Stimulated activated naive CD8-positive, alpha-beta T cell treated with anti-CD3 and anti-CD28 coated beads, Interleukin-15, amount 100 ng/mL, for 72 hours (primary cell): ENCODE results near the gene SH3TC1.

Source experiments
- ATAC-seq: fragments of 150-1000 bp; cut with Tn5 transposase; 2 replicates; pipeline ENCODE4 v1.10.0; 2021; ENCODE audit warnings: mild to moderate bottlenecking, moderate library complexity
- DNase-seq, 2 donors: peaks; one replicate each; pipeline ENCODE4 v3.0.0; 2021 to 2022
- H3K27ac Mint-ChIP-seq, 2 donors: one replicate each; pipeline ENCODE4 v1.8.0; 2022; ENCODE audit warnings: mild to moderate bottlenecking in 2 of 2, mixed read lengths in 2 of 2, moderate library complexity in 2 of 2
- H3K27me3 Mint-ChIP-seq: one replicate; pipeline ENCODE4 v1.8.0; 2022; ENCODE audit warnings: mixed read lengths
- H3K4me1 Mint-ChIP-seq: one replicate; pipeline ENCODE4 v1.8.0; 2022; ENCODE audit warnings: mild to moderate bottlenecking, mixed read lengths
- H3K4me3 Mint-ChIP-seq, 2 donors: one replicate each; pipeline ENCODE4 v1.8.0; 2022; ENCODE audit warnings: mild to moderate bottlenecking in 2 of 2, mixed read lengths in 2 of 2, moderate library complexity in 1 of 2
- H3K9me3 Mint-ChIP-seq, 2 donors: one replicate each; pipeline ENCODE4 v1.8.0; 2022; ENCODE audit warnings: mixed read lengths in 2 of 2

SH3TC1 gene

DNA sequence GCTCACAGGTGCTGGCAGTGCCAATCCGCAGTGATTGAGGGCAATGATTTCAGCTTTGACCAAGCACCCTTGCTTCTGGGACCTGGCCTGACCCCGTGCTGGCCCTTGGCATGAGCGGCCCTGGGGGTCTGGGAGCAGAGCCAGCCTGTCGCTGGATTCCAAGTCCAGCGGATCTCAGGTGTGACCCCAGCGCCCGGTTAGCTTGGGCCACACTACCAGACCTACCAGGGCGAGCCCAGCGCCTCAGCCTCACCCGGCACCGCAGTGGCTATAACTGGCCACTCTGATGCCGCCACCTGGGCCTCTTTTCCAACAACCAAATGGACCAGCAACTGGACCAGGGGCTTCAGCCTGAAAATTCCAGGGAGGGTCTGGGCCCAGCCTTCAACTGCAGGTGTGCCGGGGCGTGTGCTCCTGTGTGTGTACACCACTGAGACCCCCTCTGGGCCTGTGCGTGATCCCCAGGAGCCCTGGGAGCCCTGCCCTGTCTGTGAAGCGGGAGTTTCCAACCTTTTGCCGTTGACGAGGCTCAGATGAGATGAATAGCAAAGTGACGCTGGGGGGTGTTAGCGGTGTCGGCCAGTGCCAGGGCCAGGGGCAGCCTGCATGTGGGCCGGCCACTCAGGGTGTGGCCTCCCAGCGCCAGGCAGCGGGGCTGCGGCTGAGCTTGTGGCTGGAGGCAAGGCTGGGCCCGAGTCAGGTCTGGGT lies 658 bp downstream of the SH3TC1 start:
- peaks cover 64% of the 10 kb centered on the region for H3K4me1 Mint-ChIP-seq
- DNase-seq, result peak in 1 of 2 donors; percentile 31

DNA sequence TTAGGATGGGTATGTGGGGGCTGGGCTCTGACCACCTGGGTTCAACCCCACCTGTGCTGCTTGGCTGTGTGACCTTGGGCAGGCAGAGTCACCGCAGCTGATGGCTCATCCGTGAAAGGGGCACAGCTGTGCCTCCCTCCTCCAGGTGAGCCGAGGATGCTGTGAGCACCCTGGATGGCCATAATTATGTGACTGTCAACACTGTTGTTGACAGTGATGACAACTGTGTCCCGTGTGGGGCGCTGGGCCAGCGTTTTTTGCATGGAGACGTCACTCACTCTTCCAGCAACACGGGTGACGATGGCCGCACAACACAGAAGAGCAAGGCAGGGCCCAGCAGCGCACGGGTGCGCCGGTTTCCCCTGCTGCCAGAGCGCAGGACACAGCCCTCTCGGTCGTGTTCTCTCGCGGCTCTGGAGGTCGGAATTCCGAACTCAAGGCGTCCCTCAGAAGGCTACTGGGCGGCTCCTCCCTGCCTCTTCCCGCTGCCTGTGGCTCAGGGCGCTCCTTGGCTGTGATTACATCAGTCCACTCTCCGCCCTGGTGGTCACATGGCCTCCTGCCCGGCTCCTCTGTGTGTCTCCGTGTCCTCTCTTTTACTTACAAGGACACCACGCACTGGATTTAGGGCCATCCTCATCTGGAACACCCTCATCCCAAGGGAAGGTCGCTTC lies 1.3 kb downstream of the SH3TC1 start:
- H3K4me3 Mint-ChIP-seq, result peak overlapping the region; percentile 80 to 90
- H3K9me3 Mint-ChIP-seq, result no peaks in the 10 kb centered on the region
- peak; percentile 26 for ATAC-seq
- peak in 1 of 2 donors; percentile 39 for DNase-seq
- peaks cover 16% of the 10 kb centered on the region for H3K27me3 Mint-ChIP-seq
- H3K27ac Mint-ChIP-seq, result peak overlapping the region; percentile 48 to 93
- peaks cover 65% of the 10 kb centered on the region for H3K4me1 Mint-ChIP-seq

More for the DNA sequence above, 658 bp downstream of the SH3TC1 start:
- Mint-ChIP-seq H3K4me3 (peak overlapping the region; percentile 80 to 90), H3K27ac (peak overlapping the region; percentile 93 to 95), H3K9me3 (no peaks in the 10 kb centered on the region), H3K27me3 (peaks cover 16% of the 10 kb centered on the region)
- ATAC-seq, result peak; percentile 9

DNA sequence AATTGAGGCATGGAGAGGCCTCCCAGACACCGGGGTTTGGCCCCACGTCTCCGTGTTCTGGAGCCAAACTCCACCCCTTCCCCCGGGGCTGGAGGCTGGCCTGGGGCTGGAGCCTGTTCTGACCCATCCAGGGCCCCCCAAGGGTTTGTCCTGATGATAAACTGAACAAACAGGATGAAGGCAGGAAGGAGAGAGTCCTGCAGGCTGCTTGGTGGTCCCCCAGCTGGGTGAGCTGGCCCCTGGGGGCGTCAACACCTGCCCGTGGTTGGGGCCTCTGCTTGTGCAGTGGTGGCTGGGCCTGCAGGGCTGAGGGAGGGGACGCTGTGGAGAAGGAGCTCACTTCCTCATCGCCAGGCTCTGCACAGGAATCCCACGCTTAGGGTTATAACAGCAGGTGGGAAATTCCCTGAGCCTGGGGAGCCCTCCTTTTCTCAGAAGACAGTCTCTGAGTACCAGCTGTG lies 2.3 kb downstream of the SH3TC1 start:
- ATAC-seq (peak; percentile 77), DNase-seq (peak; percentile 32 to 73)
- peak overlapping the region; percentile 36 to 93 for H3K27ac Mint-ChIP-seq
- peaks cover 13% of the 10 kb centered on the region for H3K27me3 Mint-ChIP-seq
- peaks cover 72% of the 10 kb centered on the region for H3K4me1 Mint-ChIP-seq
- no peaks in the 10 kb centered on the region for H3K9me3 Mint-ChIP-seq
- H3K4me3 Mint-ChIP-seq, result peak overlapping the region; percentile 80 to 90

DNA sequence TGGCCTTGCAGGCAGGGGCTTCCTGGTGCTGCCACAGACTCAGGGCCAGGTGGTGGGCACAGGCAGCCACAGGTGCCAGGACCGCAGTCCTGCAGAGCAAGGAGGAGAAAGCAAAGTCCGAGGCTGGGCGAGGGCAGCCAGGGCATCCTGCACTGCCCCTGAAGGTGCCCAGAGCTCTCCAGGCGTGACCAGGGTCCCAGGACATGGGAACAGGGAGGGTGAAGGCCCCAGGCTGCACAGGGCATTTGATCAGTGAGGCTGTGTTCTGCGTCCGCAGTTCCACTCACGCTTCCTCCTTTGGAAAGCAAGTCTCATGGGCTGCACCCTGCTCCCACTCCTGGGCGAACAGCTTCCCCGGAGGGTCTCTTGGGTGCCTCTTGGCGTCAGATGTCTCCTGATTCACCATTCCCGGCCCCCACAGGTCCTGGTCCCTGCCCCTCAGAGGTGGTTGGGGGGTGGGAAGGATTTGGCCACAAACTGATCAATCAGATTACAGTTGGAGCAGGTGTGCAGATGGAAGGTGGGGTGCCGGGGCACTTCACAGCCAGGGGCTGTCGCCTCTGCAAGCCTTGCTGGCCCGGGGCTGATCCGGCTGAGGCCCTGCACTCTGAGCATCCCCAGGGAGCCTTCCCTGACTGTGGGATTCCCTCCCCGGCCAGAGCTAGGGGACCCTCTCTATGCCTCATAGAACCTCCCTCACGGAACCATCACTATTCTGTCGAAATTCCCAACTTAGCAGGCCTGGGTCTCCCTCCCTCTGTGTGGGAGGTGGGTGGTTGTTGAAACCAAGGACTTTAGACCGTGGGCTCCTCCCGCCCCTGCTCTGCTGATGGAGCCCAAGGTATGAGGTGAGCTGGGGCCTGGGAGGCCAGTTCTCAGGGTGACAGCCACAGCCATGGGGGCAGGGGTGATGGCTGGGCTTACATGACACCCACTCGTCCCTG lies 3.3 kb downstream of the SH3TC1 start:
- Mint-ChIP-seq H3K27ac (no peak overlapping the region), H3K9me3 (no peaks in the 10 kb centered on the region), H3K4me3 (peak overlapping the region in 1 of 2 donors; percentile 42), H3K27me3 (peaks cover 3% of the 10 kb centered on the region), H3K4me1 (peaks cover 64% of the 10 kb centered on the region)
- DNase-seq (no peak), ATAC-seq (no peak)

DNA sequence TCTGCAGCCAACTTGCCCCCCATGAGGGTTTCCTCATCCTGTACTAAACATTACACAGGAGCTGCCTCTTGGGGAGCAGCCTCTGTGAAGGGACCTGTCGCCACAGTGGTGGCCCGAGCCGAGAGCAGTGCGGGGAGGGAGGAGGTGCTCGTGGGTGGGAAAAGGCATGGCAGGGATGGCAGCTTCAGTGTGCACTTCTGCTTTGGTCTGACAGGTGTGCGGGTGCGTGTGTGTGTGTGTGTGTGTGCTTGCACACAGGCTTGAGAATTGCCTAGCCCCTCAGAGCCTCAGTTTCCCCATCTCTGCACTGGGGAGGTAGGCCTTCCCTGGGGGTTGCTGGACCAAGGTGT lies 3.9 kb downstream of the SH3TC1 start:
- Mint-ChIP-seq H3K27ac (no peak overlapping the region), H3K9me3 (no peaks in the 10 kb centered on the region), H3K4me3 (no peak overlapping the region), H3K4me1 (peaks cover 62% of the 10 kb centered on the region), H3K27me3 (no peaks in the 10 kb centered on the region)
- DNase-seq (no peak), ATAC-seq (no peak)

DNA sequence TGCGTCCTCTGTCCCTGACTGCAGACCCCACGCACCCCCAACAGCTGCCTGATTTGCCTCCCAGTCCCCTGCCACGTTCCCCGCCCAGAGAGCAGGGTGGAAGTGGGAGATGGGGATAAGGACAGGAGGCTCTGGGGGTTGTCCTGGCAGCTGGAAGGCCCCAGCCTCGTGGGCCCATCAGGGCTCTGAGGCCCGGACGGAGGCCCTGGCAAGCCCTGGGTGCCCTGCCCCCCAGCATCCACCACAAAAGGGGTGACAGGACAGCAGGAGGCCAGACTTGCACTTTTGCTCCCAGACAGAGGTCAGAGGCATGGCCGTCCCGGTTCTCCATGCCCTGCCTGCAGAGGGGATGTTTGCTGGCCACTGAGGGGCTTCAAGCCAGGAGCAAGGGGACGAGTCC lies 4.7 kb downstream of the SH3TC1 start:
- ATAC-seq (no peak), DNase-seq (no peak)
- peaks cover 54% of the 10 kb centered on the region for H3K4me1 Mint-ChIP-seq
- no peaks in the 10 kb centered on the region for H3K27me3 Mint-ChIP-seq
- no peak overlapping the region for H3K27ac Mint-ChIP-seq
- H3K4me3 Mint-ChIP-seq, result no peak overlapping the region
- no peaks in the 10 kb centered on the region for H3K9me3 Mint-ChIP-seq

DNA sequence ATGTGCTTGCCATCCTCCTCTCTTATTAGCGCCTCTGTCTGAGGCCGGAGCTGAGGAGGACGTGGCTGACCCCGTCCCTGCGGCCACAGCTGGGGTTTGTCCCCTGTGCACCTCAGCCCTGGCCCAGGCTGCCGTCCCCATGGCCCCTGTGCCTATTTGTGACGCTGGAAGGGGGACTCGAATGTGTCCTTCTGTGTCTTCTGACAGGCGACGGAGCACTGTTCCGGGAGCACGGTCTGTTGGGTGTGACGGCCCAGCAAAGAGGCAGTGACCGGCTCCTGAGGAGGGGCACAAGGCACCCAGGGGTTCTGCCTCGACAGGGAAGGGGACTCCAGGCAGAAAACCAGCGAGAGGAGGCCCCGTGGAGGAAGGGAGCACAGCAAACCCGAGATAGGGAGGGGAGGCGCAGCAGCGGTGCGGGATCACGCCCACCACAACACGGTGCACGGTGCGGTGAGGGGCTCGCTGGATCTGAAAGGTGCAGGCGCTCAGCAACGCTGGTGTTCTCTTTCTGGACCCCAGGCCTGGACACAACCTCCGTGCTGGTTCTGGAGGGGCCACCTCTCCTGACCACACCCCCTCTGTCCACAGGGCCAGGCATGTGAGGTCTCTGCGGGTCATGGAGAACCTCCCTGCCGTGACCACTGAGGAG lies 5.6 kb downstream of the SH3TC1 start:
- Mint-ChIP-seq H3K4me1 (peaks cover 45% of the 10 kb centered on the region), H3K4me3 (no peak overlapping the region)
- no peak for DNase-seq

DNA sequence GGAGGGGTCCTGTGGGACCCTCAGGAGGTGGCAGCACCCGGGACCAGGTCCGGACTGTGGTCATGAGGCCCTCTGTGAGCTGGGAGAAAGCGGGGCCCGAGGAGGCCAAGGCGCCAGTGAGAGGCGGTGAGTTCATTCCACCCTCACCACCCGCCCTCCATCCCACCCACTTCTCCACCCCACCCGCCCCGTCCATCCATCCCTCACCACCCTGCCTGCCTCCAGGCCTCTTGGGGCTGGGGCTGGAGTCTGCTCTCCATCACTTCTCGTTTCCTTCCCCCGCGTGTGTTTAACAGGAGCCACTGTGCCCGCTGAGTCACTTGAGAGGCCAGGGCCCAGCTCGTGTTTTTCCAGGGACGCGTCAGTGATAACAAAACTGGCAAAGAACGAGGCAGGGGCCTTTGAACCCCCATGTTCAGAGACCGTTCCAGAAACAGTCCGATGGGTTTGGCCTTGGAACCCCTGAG lies 6.2 kb downstream of the SH3TC1 start:
- H3K4me3 Mint-ChIP-seq, result no peak overlapping the region
- ATAC-seq, result no peak
- H3K4me1 Mint-ChIP-seq, result peaks cover 39% of the 10 kb centered on the region
- H3K9me3 Mint-ChIP-seq, result no peaks in the 10 kb centered on the region
- DNase-seq, result no peak
- no peak overlapping the region for H3K27ac Mint-ChIP-seq
- no peaks in the 10 kb centered on the region for H3K27me3 Mint-ChIP-seq

More for the DNA sequence above, 5.6 kb downstream of the SH3TC1 start:
- ATAC-seq, result no peak
- H3K9me3 Mint-ChIP-seq, result no peaks in the 10 kb centered on the region
- H3K27me3 Mint-ChIP-seq, result no peaks in the 10 kb centered on the region
- peak overlapping the region in 1 of 2 donors; percentile 72 for H3K27ac Mint-ChIP-seq

DNA sequence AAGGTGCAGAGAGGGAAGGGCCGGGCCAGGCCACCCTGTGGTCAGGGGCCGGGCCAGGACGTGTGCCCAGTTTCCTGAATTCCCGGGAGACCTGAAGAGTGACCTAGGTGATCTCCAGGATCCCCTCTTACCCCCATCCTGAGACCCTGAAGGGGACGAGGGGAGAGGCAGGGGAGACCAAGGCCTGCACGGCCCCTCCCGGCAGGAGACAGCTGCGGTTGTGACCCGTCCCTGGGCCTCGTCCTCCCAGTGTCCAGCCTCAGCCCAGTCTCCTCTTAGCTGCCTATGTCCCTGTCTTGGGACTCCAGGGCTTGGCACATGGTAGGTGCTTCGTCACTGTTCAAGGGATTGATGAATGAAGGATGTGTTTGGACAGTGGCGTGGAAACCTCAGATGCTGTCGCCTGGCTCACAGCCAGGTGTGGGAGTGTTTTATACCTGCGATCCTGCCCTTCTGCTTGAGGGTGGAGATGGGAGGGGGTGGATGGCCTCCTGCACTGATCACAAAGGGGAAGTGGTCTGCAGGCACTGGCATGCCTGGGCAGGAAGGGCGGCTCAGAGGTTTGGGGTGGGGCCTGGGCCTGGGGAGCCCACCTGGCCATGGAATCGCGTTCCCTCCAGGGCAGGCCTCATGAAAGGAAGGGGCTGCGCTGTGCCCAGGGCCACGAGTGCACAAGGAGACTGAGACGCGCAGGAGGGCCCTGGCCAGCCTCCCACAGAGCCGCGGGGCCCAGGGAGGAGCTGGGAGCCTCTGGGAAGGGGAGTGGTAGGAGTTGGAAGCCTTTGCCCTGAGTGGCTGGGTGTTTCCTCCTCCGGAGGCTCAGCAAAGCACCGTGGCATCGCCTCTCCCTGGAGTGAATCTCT lies 6.9 kb downstream of the SH3TC1 start:
- peaks cover 32% of the 10 kb centered on the region for H3K4me1 Mint-ChIP-seq
- peak overlapping the region in 1 of 2 donors; percentile 61 for H3K27ac Mint-ChIP-seq
- H3K27me3 Mint-ChIP-seq, result no peaks in the 10 kb centered on the region
- DNase-seq (no peak), ATAC-seq (no peak)
- H3K9me3 Mint-ChIP-seq, result no peaks in the 10 kb centered on the region
- no peak overlapping the region for H3K4me3 Mint-ChIP-seq

DNA sequence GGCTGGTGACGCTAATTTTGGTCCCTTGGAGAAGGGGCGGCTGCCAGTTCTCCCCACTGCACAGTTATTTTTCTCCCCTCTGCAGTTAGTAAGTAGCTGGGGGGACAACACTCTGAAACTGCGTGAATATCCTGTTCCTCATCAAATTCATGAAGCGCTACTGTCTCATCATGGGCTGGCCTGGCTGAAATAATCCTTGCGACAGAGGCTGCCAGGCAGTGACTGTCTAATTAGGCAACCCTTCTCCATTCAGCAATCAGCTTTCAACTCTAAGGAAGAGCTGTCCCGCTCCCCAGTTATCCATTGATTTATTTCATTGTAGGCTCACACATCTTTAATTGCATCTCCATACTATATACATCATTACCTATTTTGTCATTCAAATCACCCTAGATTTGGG lies 8.2 kb downstream of the SH3TC1 start:
- Mint-ChIP-seq H3K27me3 (no peaks in the 10 kb centered on the region), H3K4me1 (peaks cover 19% of the 10 kb centered on the region), H3K27ac (peak overlapping the region in 1 of 2 donors; percentile 23), H3K9me3 (no peaks in the 10 kb centered on the region), H3K4me3 (no peak overlapping the region)
- DNase-seq (no peak), ATAC-seq (no peak)

DNA sequence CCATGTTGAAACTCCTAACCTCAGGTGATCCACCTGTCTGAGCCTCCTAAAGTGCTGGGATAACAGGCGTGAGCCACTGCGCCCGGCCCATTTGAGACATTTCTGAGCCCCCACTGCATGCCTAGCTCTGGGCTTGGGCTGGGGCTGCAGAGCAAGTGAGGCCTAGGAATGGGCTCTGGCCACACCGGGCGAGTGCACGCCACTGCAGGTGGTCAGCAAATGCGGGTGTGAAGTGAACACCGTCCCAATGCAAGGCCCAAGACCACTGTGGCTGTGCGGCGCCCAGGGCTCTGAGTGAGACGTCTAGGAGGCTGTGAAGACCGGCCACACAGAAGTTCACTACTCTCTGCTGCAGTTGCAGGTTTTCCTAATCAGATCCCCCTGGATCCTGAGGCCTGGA lies 9.5 kb downstream of the SH3TC1 start:
- H3K4me3 Mint-ChIP-seq, result no peak overlapping the region
- H3K9me3 Mint-ChIP-seq, result no peaks in the 10 kb centered on the region
- ATAC-seq (no peak), DNase-seq (no peak)
- H3K4me1 Mint-ChIP-seq, result peaks cover 12% of the 10 kb centered on the region
- no peaks in the 10 kb centered on the region for H3K27me3 Mint-ChIP-seq
- H3K27ac Mint-ChIP-seq, result no peak overlapping the region

DNA sequence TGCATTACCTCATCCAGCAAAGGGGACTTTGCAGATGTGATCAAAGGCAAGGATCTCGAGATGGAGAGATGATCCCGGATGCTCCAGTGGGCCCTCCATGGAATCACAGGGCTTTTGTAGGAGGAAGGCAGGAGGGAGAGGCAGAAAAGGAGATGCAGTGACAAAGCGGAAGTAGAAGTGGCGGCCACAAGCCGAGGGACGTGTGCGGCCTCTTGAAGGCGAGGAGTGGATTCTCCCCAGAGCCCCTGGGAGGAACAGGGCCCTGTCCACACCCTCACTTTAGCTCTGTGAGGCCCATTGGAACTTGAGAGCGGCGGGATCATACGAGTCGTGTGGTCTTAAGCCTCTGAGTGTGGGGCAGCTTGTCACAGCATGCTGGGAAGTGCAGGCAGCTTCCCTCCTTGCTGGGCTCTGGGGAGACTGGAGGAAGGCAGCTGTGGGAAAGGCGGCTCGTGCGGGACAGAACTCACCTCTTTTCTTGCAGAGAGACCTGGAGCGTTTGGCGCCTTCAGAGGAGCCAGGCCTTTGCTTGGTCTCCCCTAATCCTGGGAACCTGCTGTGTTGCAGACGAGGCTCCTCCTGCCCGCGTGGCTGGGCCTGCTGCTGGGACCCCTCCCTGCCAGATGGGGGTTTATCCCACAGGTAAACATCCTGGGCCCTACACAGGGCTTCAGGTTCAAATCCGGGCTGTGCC lies 10.2 kb downstream of the SH3TC1 start:
- H3K4me3 Mint-ChIP-seq, result no peak overlapping the region
- no peaks in the 10 kb centered on the region for H3K9me3 Mint-ChIP-seq
- no peak overlapping the region for H3K27ac Mint-ChIP-seq

DNA sequence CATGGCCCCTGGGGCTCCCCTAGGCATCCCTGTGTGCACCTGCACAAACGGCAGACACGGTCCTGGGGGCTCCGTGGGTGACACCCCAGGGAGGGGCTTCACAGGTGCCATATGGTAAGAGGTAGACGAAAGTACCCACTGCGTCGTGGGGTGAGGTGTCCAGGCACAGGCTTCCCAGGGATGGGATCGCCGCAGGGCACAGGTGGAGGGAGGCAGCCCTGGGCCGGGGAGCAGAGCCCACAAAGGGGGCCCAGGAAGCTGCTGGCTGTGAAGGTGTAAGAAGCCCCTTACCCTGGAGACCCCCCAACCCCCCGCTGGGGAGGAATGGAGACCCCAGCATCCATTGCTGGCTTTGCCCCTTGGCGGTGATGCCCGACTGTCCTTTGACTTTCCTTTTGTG lies 10.9 kb downstream of the SH3TC1 start:
- DNase-seq (no peak), ATAC-seq (peak; percentile 21)
- H3K4me1 Mint-ChIP-seq, result peaks cover 12% of the 10 kb centered on the region
- H3K27me3 Mint-ChIP-seq, result no peaks in the 10 kb centered on the region
- no peak overlapping the region for H3K27ac Mint-ChIP-seq
- H3K9me3 Mint-ChIP-seq, result no peaks in the 10 kb centered on the region
- no peak overlapping the region for H3K4me3 Mint-ChIP-seq

More for the DNA sequence above, 10.2 kb downstream of the SH3TC1 start:
- no peak for ATAC-seq
- H3K4me1 Mint-ChIP-seq, result peaks cover 12% of the 10 kb centered on the region
- H3K27me3 Mint-ChIP-seq, result no peaks in the 10 kb centered on the region
- no peak for DNase-seq

DNA sequence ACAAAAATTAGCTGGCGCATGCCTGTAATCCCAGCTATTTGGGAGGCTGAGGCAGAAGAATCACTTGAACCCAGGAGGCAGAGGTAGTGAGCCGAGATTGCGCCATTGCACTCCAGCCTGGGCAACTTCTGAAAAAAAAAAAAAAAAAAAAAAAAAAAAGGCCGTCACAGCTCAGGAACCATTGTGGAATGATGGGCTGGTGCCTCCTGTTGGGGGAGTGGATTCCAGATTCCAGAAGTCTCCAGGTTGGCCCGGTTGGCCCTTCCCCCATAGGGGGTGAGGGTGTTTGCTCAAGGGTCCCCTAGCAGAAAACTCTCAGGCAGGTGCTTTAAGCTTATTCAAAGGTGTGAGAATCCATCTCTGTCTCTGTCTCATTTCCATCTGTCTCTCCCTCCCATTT lies 11.5 kb downstream of the SH3TC1 start:
- H3K4me1 Mint-ChIP-seq, result peaks cover 9% of the 10 kb centered on the region
- no peak overlapping the region for H3K4me3 Mint-ChIP-seq
- no peak for ATAC-seq
- no peaks in the 10 kb centered on the region for H3K9me3 Mint-ChIP-seq
- DNase-seq, result no peak
- H3K27me3 Mint-ChIP-seq, result no peaks in the 10 kb centered on the region
- H3K27ac Mint-ChIP-seq, result no peak overlapping the region
